OCI-LY1 (cell line): ENCODE data around the gene TJP3.

Experiments used
- H2AFZ ChIP-seq: fragments of 200-600 bp; sonication (generic), shearing (Covaris generic); 2 replicates; pipeline ENCODE4 v1.6.0; 2014; ENCODE audit warnings: antibody characterized with exemption, mild to moderate bottlenecking, low read length
- H3F3A ChIP-seq: fragments of 200-600 bp; sonication (generic), shearing (Covaris generic); 2 replicates; pipeline ENCODE4 v1.6.0; 2014; ENCODE audit warnings: mild to moderate bottlenecking, antibody characterized with exemption, low read length, moderate library complexity; ENCODE audit not compliant: insufficient read depth
- H3K27ac ChIP-seq: fragments of 200-600 bp; sonication (generic); 2 replicates; pipeline ENCODE4 v1.5.1; 2014; ENCODE audit warnings: low read length, mixed run types, mild to moderate bottlenecking, low read depth; ENCODE audit not compliant: poor library complexity, severe bottlenecking
- H3K27me3 ChIP-seq: fragments of 200-600 bp; sonication (generic); 2 replicates; pipeline ENCODE4 v1.6.0; 2014; ENCODE audit warnings: antibody characterized with exemption, mild to moderate bottlenecking, low read length, moderate library complexity; ENCODE audit not compliant: insufficient read depth
- H3K36me3 ChIP-seq: fragments of 200-600 bp; sonication (generic); 2 replicates; pipeline ENCODE4 v1.6.1; 2014; ENCODE audit warnings: mild to moderate bottlenecking, antibody characterized with exemption, low read length, moderate library complexity, mixed read lengths; ENCODE audit not compliant: insufficient read depth
- H3K4me1 ChIP-seq: fragments of 200-600 bp; sonication (generic); 2 replicates; pipeline ENCODE4 v1.5.1; 2014; ENCODE audit warnings: mild to moderate bottlenecking, low read length, moderate library complexity; ENCODE audit not compliant: insufficient read depth, severe bottlenecking
- H3K4me2 ChIP-seq: fragments of 200-600 bp; sonication (generic), shearing (Covaris generic); 2 replicates; pipeline ENCODE4 v1.6.1; 2014; ENCODE audit warnings: low read length
- H3K4me3 ChIP-seq: fragments of 200-600 bp; sonication (generic); 2 replicates; pipeline ENCODE4 v1.5.1; 2014; ENCODE audit warnings: low read length, low read depth, mild to moderate bottlenecking, mixed read lengths; ENCODE audit not compliant: poor library complexity, severe bottlenecking
- H3K79me2 ChIP-seq: fragments of 200-600 bp; shearing (Covaris generic); 2 replicates; pipeline ENCODE4 v1.6.1; 2016; ENCODE audit warnings: mixed run types, low read length, mixed read lengths; ENCODE audit not compliant: insufficient read depth
- H3K9ac ChIP-seq: fragments of 200-600 bp; sonication (generic), shearing (Covaris generic); 2 replicates; pipeline ENCODE4 v1.6.1; 2014; ENCODE audit warnings: mild to moderate bottlenecking, low read length, mixed read lengths
- H3K9me2 ChIP-seq: fragments of 200-600 bp; sonication (generic), shearing (Covaris generic); 2 replicates; pipeline ENCODE4 v1.6.1; 2014; ENCODE audit warnings: low read depth, mild to moderate bottlenecking, low read length, mixed read lengths
- H3K9me3 ChIP-seq: fragments of 200-600 bp; shearing (Covaris generic); 2 replicates; pipeline ENCODE4 v1.6.1; 2014; ENCODE audit warnings: low read length, mixed read lengths
- H4K20me1 ChIP-seq: fragments of 200-600 bp; sonication (generic), shearing (Covaris generic); 2 replicates; pipeline ENCODE4 v1.6.0; 2016; ENCODE audit warnings: mild to moderate bottlenecking, low read length; ENCODE audit not compliant: insufficient read depth
- EZH2 ChIP-seq: fragments of 200-600 bp; sonication (generic), shearing (Covaris generic); IDR thresholded peaks from 2 replicates; pipeline ENCODE4 v1.8.0; 2017; ENCODE audit warnings: borderline replicate concordance, mixed run types, mild to moderate bottlenecking, antibody characterized with exemption, low read length, moderate library complexity, mixed read lengths
- TF ChIP-seq, protein P1 (sequence below): fragments of 200-600 bp; sonication (generic), shearing (Covaris generic); IDR thresholded peaks from 2 replicates; pipeline ENCODE4 v1.5.1; 2017; ENCODE audit warnings: mild to moderate bottlenecking, antibody characterized with exemption, low read length, moderate library complexity, mixed read lengths

Gene TJP3

GRCh38 chr19:3700242-3701032 is 7.7 kb upstream of the TJP3 start, which contains the start of gene PIP5K1C:
TSS of gene PIP5K1C (minus strand) at chr19:3700468. CDS start at chr19:3700390, 78 bp downstream.
- Histone ChIP-seq H3K79me2 (no peaks in the 10 kb centered on the region), H3K9ac (peak within 1 kb of the TSS; percentile 67), H3K27me3 (peaks cover 9% of the 10 kb centered on the region; the same call in 1 of the 2 replicates), H3F3A (no peaks in the 10 kb centered on the region), H3K4me1 (peaks cover 10% of the 10 kb centered on the region), H3K4me3 (peak within 1 kb of the TSS; percentile 67), H3K27ac (no peak within 1 kb of the TSS), H3K4me2 (peak within 1 kb of the TSS; percentile 94), H4K20me1 (no peaks in the 10 kb centered on the region), H2AFZ (no peak within 1 kb of the TSS), H3K36me3 (no peaks in the 10 kb centered on the region), H3K9me3 (no peaks in the 10 kb centered on the region), H3K9me2 (no peaks in the 10 kb centered on the region)
- TF ChIP-seq, protein P1, sequence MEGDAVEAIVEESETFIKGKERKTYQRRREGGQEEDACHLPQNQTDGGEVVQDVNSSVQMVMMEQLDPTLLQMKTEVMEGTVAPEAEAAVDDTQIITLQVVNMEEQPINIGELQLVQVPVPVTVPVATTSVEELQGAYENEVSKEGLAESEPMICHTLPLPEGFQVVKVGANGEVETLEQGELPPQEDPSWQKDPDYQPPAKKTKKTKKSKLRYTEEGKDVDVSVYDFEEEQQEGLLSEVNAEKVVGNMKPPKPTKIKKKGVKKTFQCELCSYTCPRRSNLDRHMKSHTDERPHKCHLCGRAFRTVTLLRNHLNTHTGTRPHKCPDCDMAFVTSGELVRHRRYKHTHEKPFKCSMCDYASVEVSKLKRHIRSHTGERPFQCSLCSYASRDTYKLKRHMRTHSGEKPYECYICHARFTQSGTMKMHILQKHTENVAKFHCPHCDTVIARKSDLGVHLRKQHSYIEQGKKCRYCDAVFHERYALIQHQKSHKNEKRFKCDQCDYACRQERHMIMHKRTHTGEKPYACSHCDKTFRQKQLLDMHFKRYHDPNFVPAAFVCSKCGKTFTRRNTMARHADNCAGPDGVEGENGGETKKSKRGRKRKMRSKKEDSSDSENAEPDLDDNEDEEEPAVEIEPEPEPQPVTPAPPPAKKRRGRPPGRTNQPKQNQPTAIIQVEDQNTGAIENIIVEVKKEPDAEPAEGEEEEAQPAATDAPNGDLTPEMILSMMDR = peak; percentile 61
- TF ChIP-seq EZH2 = no peak

DNA sequence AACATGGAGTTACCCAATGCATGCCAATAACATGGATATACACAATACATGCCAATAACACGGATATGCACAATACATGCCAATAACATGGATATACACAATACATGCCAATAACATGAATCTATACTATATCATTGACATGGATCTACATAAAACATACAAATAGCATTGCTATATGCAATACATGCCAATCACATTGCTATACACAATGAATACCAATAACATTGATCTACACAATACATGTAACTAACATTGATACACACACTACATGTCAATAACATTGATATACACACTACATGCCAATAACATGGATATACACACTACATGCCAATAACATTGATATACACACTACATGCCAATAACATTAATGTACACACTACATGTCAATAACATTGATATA is 7.0 kb upstream of the TJP3 start:
- Histone ChIP-seq H3K9ac (no peak overlapping the region), H3K36me3 (no peaks in the 10 kb centered on the region), H4K20me1 (no peaks in the 10 kb centered on the region), H3K4me3 (no peak overlapping the region), H3K27ac (no peak overlapping the region), H3K4me1 (peaks cover 10% of the 10 kb centered on the region), H3K4me2 (no peak overlapping the region), H3F3A (no peaks in the 10 kb centered on the region), H3K79me2 (no peaks in the 10 kb centered on the region), H3K9me3 (no peaks in the 10 kb centered on the region), H2AFZ (no peak overlapping the region), H3K27me3 (peaks cover 9% of the 10 kb centered on the region; the same call in 1 of the 2 replicates), H3K9me2 (no peaks in the 10 kb centered on the region)
- no peak for TF ChIP-seq EZH2
- TF ChIP-seq, protein P1 = no peak

DNA sequence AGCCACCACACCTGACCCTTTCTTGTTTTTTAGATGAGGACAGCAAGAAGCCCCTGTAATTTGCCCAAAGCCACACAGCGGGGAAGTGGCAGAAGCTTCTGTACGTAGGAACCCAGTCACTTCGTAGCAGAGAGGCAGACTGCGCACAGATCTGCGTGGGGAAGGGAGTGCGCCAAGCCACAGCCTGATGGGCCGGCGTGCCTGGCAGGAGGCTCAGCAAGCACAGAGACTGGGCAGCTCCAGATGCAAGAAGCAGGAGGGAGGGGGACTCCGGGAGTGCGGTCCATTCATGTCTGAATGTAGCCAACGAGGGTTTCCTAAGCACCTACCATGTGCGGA is 347 bp upstream of the TJP3 start:
- Histone ChIP-seq H3K9me2 (no peaks in the 10 kb centered on the region), H3K9me3 (no peaks in the 10 kb centered on the region), H3K4me2 (no peak overlapping the region), H3K79me2 (no peaks in the 10 kb centered on the region), H3K27ac (no peak overlapping the region), H3K36me3 (no peaks in the 10 kb centered on the region), H3K27me3 (no peaks in the 10 kb centered on the region), H3K4me1 (no peaks in the 10 kb centered on the region), H3F3A (no peaks in the 10 kb centered on the region), H2AFZ (no peak overlapping the region), H4K20me1 (no peaks in the 10 kb centered on the region), H3K4me3 (no peak overlapping the region), H3K9ac (no peak overlapping the region)
- TF ChIP-seq EZH2 = no peak
- TF ChIP-seq, protein P1 = no peak
